Fibroblast of mammary gland (primary cell): ENCODE measurements around the gene MPIG6B.
A peak's percentile ranks its signal among the peaks of the same experiment; 100 is the strongest.

ENCODE experiments used
- DNase-seq: peaks from one replicate; pipeline ENCODE4 v3.0.0-alpha.2; 2010; ENCODE audit warnings: low read depth
- H3K4me3 ChIP-seq: 2 replicates; pipeline ENCODE4 v1.5.1; 2011; ENCODE audit warnings: low read depth, mild to moderate bottlenecking, low read length, moderate library complexity; ENCODE audit not compliant: control insufficient read depth
- CTCF ChIP-seq: conservative IDR thresholded peaks from 2 replicates; pipeline ENCODE4 v1.5.1; 2011; ENCODE audit warnings: low read depth, low read length, inconsistent platforms; ENCODE audit not compliant: control insufficient read depth, insufficient read depth

MPIG6B gene, protein sequence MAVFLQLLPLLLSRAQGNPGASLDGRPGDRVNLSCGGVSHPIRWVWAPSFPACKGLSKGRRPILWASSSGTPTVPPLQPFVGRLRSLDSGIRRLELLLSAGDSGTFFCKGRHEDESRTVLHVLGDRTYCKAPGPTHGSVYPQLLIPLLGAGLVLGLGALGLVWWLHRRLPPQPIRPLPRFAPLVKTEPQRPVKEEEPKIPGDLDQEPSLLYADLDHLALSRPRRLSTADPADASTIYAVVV

GRCh38 chr6:31723245-31723979 is at the start of gene MPIG6B:
Gene MPIG6B (plus strand): TSS chr6:31723373. CDS start chr6:31723384, 11 bp downstream.
- no peak for TF ChIP-seq CTCF
- no peak within 1 kb of the TSS for H3K4me3 ChIP-seq
- no peak for DNase-seq

DNA sequence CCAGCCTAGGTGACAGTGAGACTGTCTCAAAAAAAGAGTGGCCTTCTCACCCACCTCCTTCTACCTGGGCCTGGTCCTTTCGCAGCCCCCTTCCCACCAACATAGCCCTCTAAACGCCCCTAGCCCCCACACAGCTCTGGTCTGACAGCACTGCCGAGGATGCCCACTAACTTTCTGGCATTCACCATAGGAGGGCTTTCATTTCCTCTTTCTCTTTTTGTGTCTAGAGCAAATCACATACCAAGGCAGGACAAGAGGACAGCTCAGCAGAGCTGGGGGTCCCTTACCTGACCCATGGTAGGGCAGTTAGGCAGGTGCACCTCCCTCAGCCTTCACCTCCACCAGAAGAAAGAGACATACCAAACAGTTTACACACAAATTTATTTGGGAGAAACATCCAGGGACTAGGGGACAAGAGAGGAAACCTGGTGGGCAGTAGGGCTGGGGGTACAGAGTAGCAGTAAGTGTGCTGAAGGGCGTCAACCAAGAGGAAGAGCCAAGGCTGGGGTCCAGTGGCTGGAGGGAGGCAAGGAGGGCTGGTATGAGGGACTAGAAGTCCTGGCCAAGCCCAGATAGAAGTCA is 46.8 kb upstream of the MPIG6B start:
- no peak overlapping the region for H3K4me3 ChIP-seq
- DNase-seq = no peak
- no peak for TF ChIP-seq CTCF

DNA sequence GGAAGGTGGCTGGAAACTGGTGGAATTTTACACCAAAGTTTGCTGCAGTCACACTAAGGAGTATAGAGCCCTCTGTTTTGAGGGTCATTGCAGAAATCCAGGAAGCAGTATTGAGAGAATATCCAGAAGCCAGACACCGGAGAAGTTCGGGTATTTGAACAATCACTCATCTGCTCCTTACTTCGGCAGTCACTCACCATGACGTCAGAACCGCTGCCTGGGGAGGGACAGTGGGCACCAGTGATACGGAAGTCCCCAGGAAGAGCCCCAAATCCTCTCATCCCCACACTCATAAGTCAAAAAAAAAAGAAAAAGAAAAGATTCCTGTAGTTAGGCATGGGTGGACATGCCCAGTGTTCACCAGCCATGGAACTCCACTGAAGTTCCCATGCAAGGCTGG is 46.3 kb upstream of the MPIG6B start:
- no peak for DNase-seq
- no peak overlapping the region for H3K4me3 ChIP-seq
- TF ChIP-seq CTCF = no peak

DNA sequence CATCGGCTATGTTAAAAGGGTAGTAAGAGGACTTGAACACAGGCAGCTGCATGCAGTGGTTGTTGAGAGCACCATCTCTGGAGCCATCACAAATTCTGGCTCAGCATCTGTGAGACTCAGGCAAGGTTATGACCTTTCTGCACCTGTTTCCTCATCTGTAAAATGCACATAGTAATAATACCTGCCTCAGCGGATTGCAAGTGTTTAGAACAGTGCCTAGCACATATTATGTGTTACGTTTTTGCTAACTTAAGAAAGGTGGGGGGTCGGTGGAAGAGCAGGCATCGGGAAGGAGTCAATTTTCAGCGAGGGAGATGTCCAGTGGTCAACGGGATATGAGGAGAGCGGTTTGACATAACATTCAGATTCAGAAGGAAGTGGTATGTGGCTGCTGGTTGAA is 45.2 kb upstream of the MPIG6B start:
- H3K4me3 ChIP-seq = no peak overlapping the region
- no peak for TF ChIP-seq CTCF
- DNase-seq = no peak

- H3K4me3 ChIP-seq = peak within 1 kb of the TSS; percentile 38
- TF ChIP-seq CTCF = peak; percentile 72
- DNase-seq = peak; percentile 91
Observed at GRCh38 chr6:31680226-31681134, 42.7 kb upstream of the MPIG6B start, which contains the start of gene LY6G5C. Gene LY6G5C (minus strand): TSS chr6:31681067. CDS start chr6:31680373, 694 bp downstream.

DNA sequence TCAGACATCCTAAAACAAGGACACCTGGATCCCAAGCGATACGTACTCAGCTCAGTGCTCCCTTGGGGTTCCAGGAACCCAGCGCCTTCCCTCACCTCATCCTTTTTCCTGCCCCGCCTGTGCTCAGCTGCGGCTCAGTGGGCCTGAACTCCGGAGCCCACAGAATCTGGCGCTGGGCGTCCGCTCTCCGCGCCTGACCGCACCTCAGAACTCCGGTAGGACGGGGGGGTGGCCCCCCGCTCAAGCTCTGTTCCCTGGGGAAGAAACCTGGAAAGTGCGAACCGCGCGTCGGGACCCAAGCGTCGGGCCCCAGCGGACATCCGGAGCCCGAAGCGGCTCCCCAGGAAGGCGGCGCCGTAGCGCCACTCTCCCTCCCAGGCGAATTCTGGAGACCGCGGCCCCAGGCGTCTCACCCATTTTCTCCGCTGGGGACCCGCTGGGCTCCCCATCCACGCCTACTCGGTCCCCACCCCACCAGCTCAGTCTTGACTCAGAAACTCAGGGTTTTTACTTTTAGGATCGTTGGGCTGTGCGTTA is 42.0 kb upstream of the MPIG6B start:
- peak; percentile 19 for DNase-seq
- peak; percentile 10 for TF ChIP-seq CTCF
- peak overlapping the region; percentile 38 for H3K4me3 ChIP-seq
